ENCODE results near the gene RFTN1.

Gene RFTN1

GRCh38 chr3:16514021-16514700 lies 662 bp upstream of the RFTN1 start:
- H3K4me3 ChIP-seq (ENCODE audit: low read length) = peak overlapping the region; percentile 95
- H3K36me3 ChIP-seq (ENCODE audit: control insufficient read depth, low read length) = peaks cover 53% of the 10 kb centered on the region
- no peaks in the 10 kb centered on the region for H3K9me2 ChIP-seq (replicated peaks; ENCODE audit: control insufficient read depth, low read length)
- H3K9me3 ChIP-seq (ENCODE audit: control insufficient read depth, insufficient read depth, low read length) = peaks cover 10% of the 10 kb centered on the region; the same call in 1 of the 2 replicates
- peaks cover 49% of the 10 kb centered on the region for H3F3A ChIP-seq (ENCODE audit: control insufficient read depth, insufficient read depth)
- no peaks in the 10 kb centered on the region for H4K20me1 ChIP-seq (ENCODE audit: control insufficient read depth, insufficient read depth, low read depth, low read length)
- TF ChIP-seq CTCF (IDR thresholded peaks at IDR 0.05; ENCODE audit: low read depth, low read length, poor library complexity, severe bottlenecking) (no peak), EZH2phosphoT487 (IDR thresholded peaks at IDR 0.05; ENCODE audit: borderline replicate concordance, low read length) (no peak)
- peak overlapping the region; percentile 82 for H3K4me2 ChIP-seq (ENCODE audit: low read length)
- peaks cover 78% of the 10 kb centered on the region for H3K79me2 ChIP-seq (ENCODE audit: control insufficient read depth, low read length)
- H3K4me1 ChIP-seq (ENCODE audit: control insufficient read depth, low read length) = peaks cover 74% of the 10 kb centered on the region
- H3K27ac ChIP-seq (ENCODE audit: low read depth, low read length) = peak overlapping the region; percentile 95
- no peaks in the 10 kb centered on the region for H3K27me3 ChIP-seq (ENCODE audit: control insufficient read depth, low read length)

- Histone ChIP-seq H3K79me2 (ENCODE audit: control insufficient read depth, low read length) (peaks cover 94% of the 10 kb centered on the region), H3K36me3 (ENCODE audit: control insufficient read depth, low read length) (peaks cover 61% of the 10 kb centered on the region), H3K27me3 (ENCODE audit: control insufficient read depth, low read length) (no peaks in the 10 kb centered on the region), H3K9me2 (replicated peaks; ENCODE audit: control insufficient read depth, low read length) (no peaks in the 10 kb centered on the region), H3F3A (ENCODE audit: control insufficient read depth, insufficient read depth) (peaks cover 49% of the 10 kb centered on the region), H3K4me3 (ENCODE audit: low read length) (peak overlapping the region; percentile 95), H3K4me1 (ENCODE audit: control insufficient read depth, low read length) (peaks cover 74% of the 10 kb centered on the region), H3K9me3 (ENCODE audit: control insufficient read depth, insufficient read depth, low read length) (no peaks in the 10 kb centered on the region), H4K20me1 (ENCODE audit: control insufficient read depth, insufficient read depth, low read depth, low read length) (peaks cover 10% of the 10 kb centered on the region), H3K27ac (ENCODE audit: low read depth, low read length) (peak overlapping the region; percentile 95), H3K4me2 (ENCODE audit: low read length) (peak overlapping the region; percentile 82)
- peak; percentile 14 for TF ChIP-seq CTCF (IDR thresholded peaks at IDR 0.05; ENCODE audit: low read depth, low read length, poor library complexity, severe bottlenecking)
- TF ChIP-seq EZH2phosphoT487 (IDR thresholded peaks at IDR 0.05; ENCODE audit: borderline replicate concordance, low read length) = no peak
Observed at GRCh38 chr3:16512435-16513140, 911 bp downstream of the RFTN1 start.

GRCh38 chr3:16511681-16512434 lies 1.6 kb downstream of the RFTN1 start:
- Histone ChIP-seq H3K27ac (ENCODE audit: low read depth, low read length) (peak overlapping the region; percentile 95), H3K4me1 (ENCODE audit: control insufficient read depth, low read length) (peaks cover 74% of the 10 kb centered on the region), H3K27me3 (ENCODE audit: control insufficient read depth, low read length) (no peaks in the 10 kb centered on the region), H3K4me3 (ENCODE audit: low read length) (peak overlapping the region; percentile 95), H4K20me1 (ENCODE audit: control insufficient read depth, insufficient read depth, low read depth, low read length) (peaks cover 17% of the 10 kb centered on the region), H3K4me2 (ENCODE audit: low read length) (peak overlapping the region; percentile 82), H3K9me2 (replicated peaks; ENCODE audit: control insufficient read depth, low read length) (no peaks in the 10 kb centered on the region), H3K36me3 (ENCODE audit: control insufficient read depth, low read length) (peaks cover 68% of the 10 kb centered on the region), H3K9me3 (ENCODE audit: control insufficient read depth, insufficient read depth, low read length) (no peaks in the 10 kb centered on the region), H3F3A (ENCODE audit: control insufficient read depth, insufficient read depth) (peaks cover 49% of the 10 kb centered on the region), H3K79me2 (ENCODE audit: control insufficient read depth, low read length) (peaks cover 95% of the 10 kb centered on the region)
- TF ChIP-seq EZH2phosphoT487 (IDR thresholded peaks at IDR 0.05; ENCODE audit: borderline replicate concordance, low read length) = no peak
- TF ChIP-seq CTCF (IDR thresholded peaks at IDR 0.05; ENCODE audit: low read depth, low read length, poor library complexity, severe bottlenecking) = no peak

Measured in DOHH2 (cell line).